IMR-90 (cell line): ENCODE measurements around the gene MELTF. TPM values are rescaled to one million over a fixed set of nuclear protein-coding genes. Genes with fewer than 3 reads are reported as not detected.

ENCODE experiments used
- ATAC-seq: fragments of 200-7000 bp; cut with Tn5 transposase; 2 replicates; pipeline ENCODE4 v1.9.1; 2020; ENCODE audit warnings: low read depth, mild to moderate bottlenecking, moderate library complexity
- BruUV-seq: library from RNA; stranded (reverse); fragments of 400-500 nt; replicated peaks from 2 replicates; lab custom pipeline; 2021; lab: Mats Ljungman, UMichigan
- CTCF ChIA-PET: fragments of 300-600 bp; formaldehyde crosslinking; extraction: SDS; loops from one replicate; lab custom pipeline; 2021; ENCODE audit warnings: antibody characterized with exemption; lab: Yijun Ruan, JAX
- POLR2A ChIA-PET: fragments of 300-600 bp; sonication (Branson Sonifier 250); formaldehyde crosslinking; loops from one replicate; lab custom pipeline; 2022; ENCODE audit warnings: antibody characterized with exemption; ENCODE audit not compliant: unreplicated experiment; lab: Charles Lee
- DNase-seq: peaks from one replicate; pipeline ENCODE4 v3.0.0; 2013
- H2AFZ ChIP-seq: replicated peaks from 2 replicates; pipeline ENCODE3; 2013; ENCODE audit warnings: low read length, mild to moderate bottlenecking; ENCODE audit not compliant: poor library complexity
- H2AK5ac ChIP-seq: 2 replicates; pipeline ENCODE4 v1.6.1; 2013; ENCODE audit warnings: low read depth, low read length, inconsistent platforms
- H2AK9ac ChIP-seq: replicated peaks from 2 replicates; pipeline ENCODE3; 2013; ENCODE audit warnings: mild to moderate bottlenecking, low read depth, low read length, moderate library complexity; ENCODE audit not compliant: poor library complexity
- H2BK120ac ChIP-seq: 2 replicates; pipeline ENCODE4 v1.6.1; 2013; ENCODE audit warnings: low read depth, low read length, inconsistent platforms
- H2BK15ac ChIP-seq: 3 replicates; pipeline ENCODE4 v1.6.1; 2013; ENCODE audit warnings: low read depth, low read length, inconsistent platforms
- H2BK20ac ChIP-seq: 2 replicates; pipeline ENCODE4 v1.6.1; 2013; ENCODE audit warnings: low read depth, mild to moderate bottlenecking, inconsistent platforms, low read length, moderate library complexity
- H2BK5ac ChIP-seq: 2 replicates; pipeline ENCODE4 v1.6.1; 2013; ENCODE audit warnings: mild to moderate bottlenecking, low read depth, low read length, inconsistent platforms; ENCODE audit not compliant: poor library complexity, severe bottlenecking
- H3K14ac ChIP-seq: replicated peaks from 2 replicates; pipeline ENCODE4 v1.6.1; 2013; ENCODE audit warnings: low read depth, low read length, inconsistent platforms
- H3K18ac ChIP-seq: 2 replicates; pipeline ENCODE4 v1.6.1; 2013; ENCODE audit warnings: low read depth, low read length, control low read depth
- H3K23ac ChIP-seq: 2 replicates; pipeline ENCODE4 v1.6.1; 2013; ENCODE audit warnings: low read depth, low read length, inconsistent platforms
- H3K27ac ChIP-seq: 2 replicates; pipeline ENCODE4 v1.5.1; 2013; ENCODE audit warnings: mild to moderate bottlenecking, control low read depth, low read length; ENCODE audit not compliant: insufficient read depth
- H3K27me3 ChIP-seq: 2 replicates; pipeline ENCODE4 v1.6.1; 2013; ENCODE audit warnings: low read length; ENCODE audit not compliant: control insufficient read depth, insufficient read depth
- H3K36me3 ChIP-seq: 2 replicates; pipeline ENCODE4 v1.6.1; 2013; ENCODE audit warnings: low read length, mixed read lengths; ENCODE audit not compliant: control insufficient read depth, insufficient read depth
- H3K4ac ChIP-seq: 2 replicates; pipeline ENCODE4 v1.6.1; 2013; ENCODE audit warnings: low read depth, low read length, inconsistent platforms
- H3K4me1 ChIP-seq: 2 replicates; pipeline ENCODE4 v1.6.1; 2013; ENCODE audit warnings: low read length, mixed read lengths; ENCODE audit not compliant: control insufficient read depth, insufficient read depth
- H3K4me2 ChIP-seq: 2 replicates; pipeline ENCODE4 v1.6.1; 2013; ENCODE audit warnings: low read depth, mild to moderate bottlenecking, control low read depth, low read length, moderate library complexity
- H3K4me3 ChIP-seq: 2 replicates; pipeline ENCODE4 v1.5.1; 2013; ENCODE audit warnings: low read depth, mild to moderate bottlenecking, control low read depth, low read length, moderate library complexity; ENCODE audit not compliant: insufficient read depth
- H3K56ac ChIP-seq: 2 replicates; pipeline ENCODE4 v1.6.1; 2013; ENCODE audit warnings: low read length, inconsistent platforms; ENCODE audit not compliant: insufficient read depth; ENCODE audit errors: extremely low read depth
- H3K79me1 ChIP-seq, 2 experiments: 2 replicates each; pipeline ENCODE4 v1.6.1; 2013; ENCODE audit warnings: low read length in 2 of 2, inconsistent platforms in 1 of 2, low read depth in 1 of 2
- H3K9ac ChIP-seq: 2 replicates; pipeline ENCODE4 v1.6.1; 2013; ENCODE audit warnings: low read depth, low read length, control low read depth
- H3K9me1 ChIP-seq: 2 replicates; pipeline ENCODE4 v1.6.1; 2013; ENCODE audit warnings: low read length, inconsistent platforms; ENCODE audit not compliant: insufficient read depth
- H3K9me3 ChIP-seq: 2 replicates; pipeline ENCODE4 v1.6.1; 2013; ENCODE audit warnings: low read length; ENCODE audit not compliant: control insufficient read depth, insufficient read depth
- H4K20me1 ChIP-seq: 2 replicates; pipeline ENCODE4 v1.6.1; 2013; ENCODE audit warnings: low read length, inconsistent platforms; ENCODE audit not compliant: insufficient read depth
- H4K5ac ChIP-seq: 2 replicates; pipeline ENCODE4 v1.6.1; 2013; ENCODE audit warnings: mild to moderate bottlenecking, low read depth, low read length, control low read depth
- H4K8ac ChIP-seq, 2 experiments: 2 replicates each; pipeline ENCODE4 v1.6.1; 2013; ENCODE audit warnings: low read depth in 2 of 2, low read length in 2 of 2, control low read depth in 1 of 2, inconsistent platforms in 1 of 2
- H4K91ac ChIP-seq: 2 replicates; pipeline ENCODE4 v1.6.1; 2013; ENCODE audit warnings: low read depth, low read length, inconsistent platforms; ENCODE audit not compliant: insufficient read depth
- FOS ChIP-seq: fragments of 150-350 bp; IDR thresholded peaks from 2 replicates; pipeline ENCODE4 v1.6.1; 2016; ENCODE audit warnings: low read depth, low read length
- MAZ ChIP-seq: IDR thresholded peaks from 2 replicates; pipeline ENCODE4 v1.6.1; 2012; ENCODE audit warnings: low read depth, mild to moderate bottlenecking, low read length, improper control_type of control experiment, moderate library complexity, borderline replicate concordance
- RFX5 ChIP-seq: IDR thresholded peaks from 2 replicates; pipeline ENCODE4 v1.8.0; 2012; ENCODE audit warnings: low read depth, mild to moderate bottlenecking, low read length, moderate library complexity
- WGBS, 2 experiments: methylation state at CpG; one replicate each; pipeline versions ENCODE4 v1.1.5 to v1.1.7; 2013; ENCODE audit warnings: missing lambda C conversion rate in 2 of 2; ENCODE audit not compliant: insufficient read length in 1 of 2; ENCODE audit errors: extremely low coverage in 2 of 2; 5-methylcytosine and 5-hydroxymethylcytosine counted together
- dilution Hi-C: fragments of 300-500 bp; cut with HindIII; formaldehyde crosslinking; loops from one replicate; pipeline ENCODE4 v1.14.3; 2018; ENCODE audit warnings: low sequenced_read_pairs; ENCODE audit not compliant: unreplicated experiment
- in situ Hi-C: fragments of 300-500 bp; cut with MboI; formaldehyde crosslinking; loops from 3 replicates; pipeline ENCODE4 v1.14.3; 2019; ENCODE audit warnings: low sequenced_read_pairs, inconsistent platforms, mixed read lengths
- intact Hi-C: fragments of 100-400 bp; cut with micrococcal nuclease; formaldehyde crosslinking; loops from 2 replicates; pipeline ENCODE4 v1.10.0; 2022
- polyA plus RNA-seq, 3 experiments: library from polyadenylated mRNA; depleted of rRNA; stranded (reverse); fragments of >200 nt; gene quantifications; 2 replicates each; pipeline ENCODE4 v1.2.3, GENCODE V29; 2012; ENCODE audit warnings: low replicate concordance in 1 of 3
- total RNA-seq: library from RNA; depleted of rRNA; stranded (reverse); fragments of >200 nt; gene quantifications from 2 replicates; pipeline ENCODE4 v1.2.3, GENCODE V29; 2012
- TF ChIP-seq, protein P1 (sequence below): fragments of 150-350 bp; IDR thresholded peaks from 2 replicates; pipeline ENCODE4 v1.6.1; 2017; ENCODE audit warnings: mild to moderate bottlenecking, antibody characterized with exemption, low read length, low read depth

MELTF gene
- total and polyA plus RNA-seq, 2 of the 4 experiments (the other 2 are of a cell fraction), result 0.18 to 0.50 TPM

DNA sequence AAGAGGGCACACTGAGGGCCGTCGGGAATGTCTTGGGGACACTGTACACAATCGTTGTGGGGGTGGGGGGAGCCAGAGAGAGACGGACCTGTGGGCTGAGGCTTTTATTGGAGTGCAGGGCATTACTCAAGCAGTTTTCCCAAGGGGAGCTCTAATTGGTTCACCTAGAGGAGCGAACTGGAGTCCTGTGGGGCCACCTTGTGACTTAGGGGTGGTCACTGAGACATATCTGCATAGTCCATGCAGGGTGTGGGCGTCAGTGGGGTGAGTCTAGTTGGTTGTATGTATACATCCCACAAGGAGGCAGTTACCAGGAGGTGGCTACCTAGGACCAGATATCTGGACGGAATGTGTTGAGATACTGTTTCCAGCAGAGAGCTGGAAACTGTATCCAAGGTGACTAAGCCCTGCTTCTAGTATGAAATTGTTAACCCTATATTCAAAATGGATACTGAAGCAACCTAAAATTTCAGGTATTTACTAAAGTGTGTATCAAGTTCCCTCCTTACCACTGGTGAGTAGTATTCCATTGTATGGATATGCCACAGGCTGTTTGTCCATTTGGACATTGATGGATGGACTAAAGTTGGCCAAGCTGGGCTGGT, 58.4 kb downstream of the MELTF start:
- BruUV-seq, result no TSS peak
- Histone ChIP-seq H2BK20ac (no peak overlapping the region), H3K9me1 (no peaks in the 10 kb centered on the region), H3K4me3 (no peak overlapping the region), H3K9ac (no peak overlapping the region), H3K23ac (no peak overlapping the region), H2AK9ac (no peak overlapping the region), H3K27ac (no peak overlapping the region), H3K56ac (no peak overlapping the region), H3K36me3 (no peaks in the 10 kb centered on the region), H2BK120ac (no peak overlapping the region), H3K4me2 (no peak overlapping the region), H2AFZ (no peak overlapping the region), H4K5ac (no peak overlapping the region), H3K4ac (no peak overlapping the region), H4K91ac (no peak overlapping the region), H2AK5ac (no peak overlapping the region), H2BK5ac (no peak overlapping the region), H3K18ac (no peak overlapping the region), H3K27me3 (peaks cover 27% of the 10 kb centered on the region), H3K79me1 (no peaks in the 10 kb centered on the region), H3K14ac (no peak overlapping the region), H2BK15ac (no peak overlapping the region), H4K8ac (no peak overlapping the region), H3K9me3 (no peaks in the 10 kb centered on the region), H3K4me1 (peaks cover 4% of the 10 kb centered on the region), H4K20me1 (no peaks in the 10 kb centered on the region)
- ChIA-PET CTCF (no interaction called here), POLR2A (no interaction called here)
- ATAC-seq (no peak), DNase-seq (no peak)
- TF ChIP-seq FOS (no peak), RFX5 (no peak), MAZ (no peak)
- TF ChIP-seq, protein P1, sequence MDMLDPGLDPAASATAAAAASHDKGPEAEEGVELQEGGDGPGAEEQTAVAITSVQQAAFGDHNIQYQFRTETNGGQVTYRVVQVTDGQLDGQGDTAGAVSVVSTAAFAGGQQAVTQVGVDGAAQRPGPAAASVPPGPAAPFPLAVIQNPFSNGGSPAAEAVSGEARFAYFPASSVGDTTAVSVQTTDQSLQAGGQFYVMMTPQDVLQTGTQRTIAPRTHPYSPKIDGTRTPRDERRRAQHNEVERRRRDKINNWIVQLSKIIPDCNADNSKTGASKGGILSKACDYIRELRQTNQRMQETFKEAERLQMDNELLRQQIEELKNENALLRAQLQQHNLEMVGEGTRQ, result no peak
- dilution Hi-C loops (no loop called here), intact Hi-C loops (loop anchor here (2.0 kb wide), 1 partner anchor 362 kb away; no protein-coding TSS in a partner anchor), in situ Hi-C loops (loop anchor here (10.0 to 25.0 kb wide), 2 partner anchors 214 to 359 kb away; no protein-coding TSS in a partner anchor)
- 74% methylated on average over 4 of the region's 7 CpGs; no CpG with 5 or more reads in 1 of the 2 experiments for WGBS, 2 experiments
